GM19395 (cell line): Measurements from ENCODE around the gene KNTC1.
A peak's percentile ranks its signal among the peaks of the same experiment; 100 is the strongest.
"Not testable (repeated sequence)": the region's sequence is repeated elsewhere in the genome, so short reads cannot be mapped to it uniquely, and the experiment has no call there.

Experiments used
- ATAC-seq: cut with Tn5 transposase; IDR thresholded peaks from one replicate; pipeline ENCODE4 v1.9.1; 2021; ENCODE audit warnings: mild to moderate bottlenecking, moderate library complexity; ENCODE audit not compliant: unreplicated experiment

KNTC1 gene

GRCh38 chr12:122526683-122527477 is at the start of gene KNTC1, which contains the start of gene RSRC2:
TSS of gene KNTC1 (plus strand) at chr12:122527249. CDS start at chr12:122530064, 2,815 bp downstream.
TSS of gene RSRC2 (minus strand) at chr12:122526936. CDS start at chr12:122526853, 83 bp downstream.
- ATAC-seq = peak; percentile 90

- no peak for ATAC-seq
These were observed 46.3 kb upstream of the KNTC1 start for GRCh38 chr12:122480753-122481152.

GRCh38 chr12:122481861-122482260 is 45.2 kb upstream of the KNTC1 start:
- no peak for ATAC-seq

- ATAC-seq = no peak
These were observed 43.1 kb upstream of the KNTC1 start for GRCh38 chr12:122483969-122484368.

GRCh38 chr12:122484385-122484784 is 42.7 kb upstream of the KNTC1 start:
- not testable (repeated sequence) for ATAC-seq

- ATAC-seq = not testable (repeated sequence)
These were observed 40.7 kb upstream of the KNTC1 start for GRCh38 chr12:122486360-122486759.

GRCh38 chr12:122486805-122487426 is 40.1 kb upstream of the KNTC1 start:
- no peak for ATAC-seq

GRCh38 chr12:122487807-122488206 is 39.2 kb upstream of the KNTC1 start:
- not testable (repeated sequence) for ATAC-seq

GRCh38 chr12:122489038-122489437 is 38.0 kb upstream of the KNTC1 start:
- ATAC-seq = no peak

GRCh38 chr12:122491991-122492390 is 35.1 kb upstream of the KNTC1 start:
- ATAC-seq = no peak

- ATAC-seq = not testable (repeated sequence)
These were observed 33.8 kb upstream of the KNTC1 start for GRCh38 chr12:122493222-122493621.

- ATAC-seq = no peak
These were observed 31.8 kb upstream of the KNTC1 start for GRCh38 chr12:122495258-122495657.

- ATAC-seq = peak; percentile 17
These were observed 26.9 kb upstream of the KNTC1 start for GRCh38 chr12:122499991-122500684.

GRCh38 chr12:122500685-122501488 is 26.2 kb upstream of the KNTC1 start, which contains the start of gene ZCCHC8:
TSS of gene ZCCHC8 (minus strand) at chr12:122500932. CDS start at chr12:122500840, 92 bp downstream.
- ATAC-seq = peak; percentile 92

GRCh38 chr12:122501489-122501989 is 25.5 kb upstream of the KNTC1 start:
- ATAC-seq = no peak

- no peak for ATAC-seq
These were observed 23.8 kb upstream of the KNTC1 start for GRCh38 chr12:122503147-122503751.

GRCh38 chr12:122503783-122504590 is 23.1 kb upstream of the KNTC1 start:
- no peak for ATAC-seq

GRCh38 chr12:122505419-122506051 is 21.5 kb upstream of the KNTC1 start:
- ATAC-seq = no peak
